GM21528 (cell line): ENCODE results near the gene COLEC12.
A peak's percentile ranks its signal among the peaks of the same experiment; 100 is the strongest.

Experiments used
- ATAC-seq: cut with Tn5 transposase; IDR thresholded peaks from one replicate; pipeline ENCODE4 v1.9.1; 2021; ENCODE audit warnings: mild to moderate bottlenecking, moderate library complexity; ENCODE audit not compliant: unreplicated experiment, low FRiP score

COLEC12 gene

DNA sequence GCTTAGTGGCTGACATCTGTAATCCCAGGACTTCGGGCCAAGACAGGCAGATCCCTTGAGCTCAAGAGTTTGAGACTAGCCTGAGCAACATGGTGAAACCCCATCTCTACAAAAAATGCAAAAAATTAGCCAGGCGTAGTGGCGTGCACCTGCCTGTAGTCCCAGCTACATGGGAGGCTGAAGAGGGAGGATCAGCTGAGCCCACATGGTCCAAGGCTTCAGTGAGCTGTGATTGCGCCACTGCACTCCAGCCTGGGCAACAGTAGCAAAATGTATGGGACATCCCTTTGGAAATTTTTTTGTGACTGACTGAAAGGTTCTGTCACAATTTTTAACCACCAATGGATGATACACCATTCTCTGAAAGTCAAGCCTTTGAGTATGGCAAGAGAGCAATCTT is 6.3 kb upstream of the COLEC12 start:
- no peak for ATAC-seq

DNA sequence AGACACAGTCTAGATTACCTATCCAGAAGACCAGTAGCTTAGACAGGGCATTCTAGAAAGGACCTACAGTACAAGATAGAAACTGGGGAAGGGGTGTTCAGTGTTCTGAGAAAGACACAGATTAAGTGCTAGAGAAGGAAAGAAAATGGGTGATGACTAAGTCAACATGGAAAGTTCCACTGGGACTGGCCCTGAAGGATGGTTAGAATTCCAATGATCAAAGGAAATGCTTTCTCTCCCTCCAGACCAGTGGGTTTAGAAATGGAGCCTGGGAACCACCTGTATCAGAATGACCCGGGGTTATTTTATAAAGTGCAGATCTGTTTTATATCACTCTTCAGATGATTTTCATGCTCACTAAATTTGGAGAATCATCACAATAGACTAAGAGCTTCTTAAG is 5.8 kb upstream of the COLEC12 start:
- no peak for ATAC-seq

DNA sequence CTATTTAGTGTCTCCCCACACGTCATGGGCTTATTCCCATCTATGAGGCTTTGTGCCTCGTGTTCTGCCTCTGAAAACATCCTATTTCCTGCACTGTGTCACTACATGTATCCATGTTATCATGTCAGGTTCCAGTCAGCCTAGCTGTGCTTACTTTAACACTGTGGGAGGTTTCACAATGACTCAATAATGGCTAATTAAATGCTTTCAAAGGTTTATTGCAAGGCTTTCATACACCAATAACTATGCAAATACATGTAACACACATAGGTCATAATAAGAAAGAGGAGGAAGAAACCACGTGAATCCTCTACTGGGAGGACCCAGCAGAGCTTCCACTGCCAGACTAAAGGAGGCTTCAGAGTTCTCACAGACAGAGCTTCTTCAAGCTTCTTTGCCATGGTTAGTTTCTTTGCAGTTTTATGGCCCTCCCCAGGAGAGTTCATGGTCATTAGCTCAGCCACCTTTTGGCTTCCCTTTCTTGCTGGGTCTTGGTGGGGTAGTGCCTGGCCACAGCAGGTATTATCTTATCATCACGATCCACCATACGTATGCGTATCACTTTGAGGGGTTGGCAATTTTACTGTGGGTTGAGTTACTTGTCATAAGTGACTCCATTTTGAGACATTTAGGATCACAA is 5.1 kb upstream of the COLEC12 start:
- peak; percentile 86 for ATAC-seq

DNA sequence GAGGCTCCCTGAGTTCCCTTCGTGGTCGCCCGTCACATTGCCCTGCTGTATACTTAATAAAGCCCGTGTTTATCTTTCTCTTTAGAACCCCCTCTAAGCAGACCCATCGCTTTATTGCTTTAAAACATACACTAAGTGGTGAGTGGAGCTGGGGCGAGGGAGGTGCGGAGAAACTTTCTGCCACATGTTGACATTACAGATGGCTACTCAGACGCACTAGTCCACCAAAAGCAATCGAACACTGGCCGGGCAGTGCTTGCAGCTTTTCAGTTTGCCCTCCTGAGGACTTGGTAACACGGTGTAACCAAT is 859 bp upstream of the COLEC12 start:
- no peak for ATAC-seq

DNA sequence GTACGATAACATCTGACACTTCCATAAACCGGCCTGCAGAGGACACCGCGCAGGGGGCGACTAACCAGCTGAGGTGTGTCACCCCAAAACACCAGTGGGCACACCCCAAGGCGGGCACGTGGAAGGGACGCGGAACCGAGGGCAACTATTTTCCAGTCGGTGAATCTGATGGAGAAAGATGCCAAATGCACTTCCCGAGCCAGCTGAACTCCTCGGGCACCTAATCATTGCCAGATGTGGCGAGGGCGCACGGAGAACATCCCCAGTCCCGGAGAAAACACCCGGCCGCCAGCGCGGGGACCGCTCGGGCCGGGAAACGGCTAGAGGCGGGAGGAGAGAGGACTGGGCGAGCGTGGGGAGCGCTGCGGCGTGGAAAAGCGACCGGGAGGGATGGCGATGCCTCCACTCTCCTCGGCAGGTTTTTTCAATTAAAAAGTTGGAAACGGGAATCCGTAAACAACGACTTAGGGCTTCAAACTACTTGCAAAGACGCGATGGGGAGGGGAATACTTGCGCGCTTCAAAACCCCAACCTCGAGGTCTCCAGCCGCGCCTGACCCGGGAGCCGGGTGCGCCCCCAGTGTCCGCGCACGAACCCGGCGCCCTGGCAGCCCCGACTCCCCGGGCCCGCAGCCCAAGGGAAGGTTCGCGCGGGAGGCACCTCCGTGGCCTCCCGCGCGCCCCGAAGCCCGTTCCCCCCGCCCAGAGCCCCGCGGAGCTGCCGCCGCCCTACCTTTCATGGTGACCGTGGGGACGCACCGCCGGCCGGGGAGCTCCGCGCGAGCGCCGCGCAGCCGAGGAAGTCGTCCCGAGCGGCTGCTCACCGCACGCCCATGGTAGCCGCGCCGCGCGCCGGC is 497 bp downstream of the COLEC12 start:
- no peak for ATAC-seq

DNA sequence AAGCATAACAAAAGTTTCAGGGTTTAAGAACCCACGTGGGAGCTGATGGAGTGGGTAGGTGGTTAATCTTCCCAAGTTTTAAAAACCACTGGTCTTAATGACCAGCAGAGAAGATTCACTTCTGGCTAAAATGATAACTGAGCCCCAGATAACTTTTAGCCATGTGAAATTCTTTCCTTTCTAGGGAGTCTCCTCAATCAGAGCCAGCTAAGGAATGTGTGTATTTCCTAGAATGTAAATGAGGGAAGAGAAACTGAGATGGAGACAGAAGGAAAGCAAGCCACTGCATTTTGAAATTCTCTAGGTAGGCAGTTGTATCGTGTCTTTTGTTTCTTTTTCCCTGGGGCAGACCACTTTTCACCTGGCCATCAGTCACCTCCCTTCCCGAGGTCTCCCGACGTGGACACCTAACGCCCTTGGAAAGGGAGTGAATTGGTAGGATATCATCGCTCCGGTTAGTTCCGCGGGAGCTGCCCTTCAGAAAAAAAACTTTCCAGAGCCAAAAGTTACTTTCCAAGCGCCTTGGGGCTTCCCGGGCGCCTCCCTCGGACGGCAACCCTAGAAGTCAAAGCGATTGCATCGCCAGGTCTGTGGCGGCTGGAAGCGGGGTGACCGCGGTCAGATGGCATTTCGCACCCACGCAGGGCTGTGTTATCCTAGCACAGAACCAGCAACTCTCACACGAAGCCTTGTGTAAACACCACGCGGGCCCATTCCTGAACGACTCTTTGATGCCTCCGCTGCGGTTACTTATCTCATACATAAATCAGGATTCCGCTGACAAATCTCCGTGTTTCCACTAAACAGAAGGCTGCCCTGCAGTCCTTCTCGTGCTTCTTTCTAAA is 1.3 kb downstream of the COLEC12 start:
- no peak for ATAC-seq

DNA sequence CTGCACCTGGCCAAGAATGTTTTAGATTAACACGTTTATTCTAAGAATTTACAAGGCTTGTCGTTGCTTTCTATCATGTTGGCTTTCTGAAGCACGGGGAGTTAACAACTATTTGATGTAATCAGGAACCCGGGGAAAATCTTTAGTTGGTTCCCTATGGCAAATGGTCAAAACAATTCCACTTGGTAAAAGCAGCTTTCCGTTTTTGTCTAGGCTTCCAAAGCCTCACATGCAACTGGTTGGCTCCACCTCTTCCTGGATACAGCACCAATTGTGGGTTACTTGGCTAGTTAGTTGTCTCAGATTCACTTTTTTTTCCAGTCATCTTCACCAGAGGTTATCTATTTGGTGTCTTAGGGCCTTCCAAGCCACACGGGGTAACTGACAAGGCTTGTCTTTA is 2.8 kb downstream of the COLEC12 start:
- no peak for ATAC-seq

DNA sequence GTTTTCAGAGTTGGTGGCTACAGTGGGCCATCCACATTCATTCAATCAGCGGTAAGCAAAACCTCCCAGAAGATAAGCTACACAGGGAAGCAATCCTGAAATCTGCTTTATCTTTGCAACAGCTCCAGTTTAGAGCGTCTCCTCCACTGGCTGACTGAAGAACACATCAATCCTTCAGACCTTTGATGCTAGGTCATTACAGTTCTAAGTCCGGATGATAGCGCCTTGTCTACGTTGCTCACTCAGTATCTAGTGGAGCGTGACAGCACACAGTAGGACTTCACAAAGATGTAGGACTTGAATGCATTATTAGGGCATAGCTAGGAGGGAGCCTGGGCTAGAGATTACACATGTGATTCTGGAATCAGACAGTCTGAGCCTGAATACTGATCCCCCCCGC is 5.0 kb downstream of the COLEC12 start:
- ATAC-seq = no peak

DNA sequence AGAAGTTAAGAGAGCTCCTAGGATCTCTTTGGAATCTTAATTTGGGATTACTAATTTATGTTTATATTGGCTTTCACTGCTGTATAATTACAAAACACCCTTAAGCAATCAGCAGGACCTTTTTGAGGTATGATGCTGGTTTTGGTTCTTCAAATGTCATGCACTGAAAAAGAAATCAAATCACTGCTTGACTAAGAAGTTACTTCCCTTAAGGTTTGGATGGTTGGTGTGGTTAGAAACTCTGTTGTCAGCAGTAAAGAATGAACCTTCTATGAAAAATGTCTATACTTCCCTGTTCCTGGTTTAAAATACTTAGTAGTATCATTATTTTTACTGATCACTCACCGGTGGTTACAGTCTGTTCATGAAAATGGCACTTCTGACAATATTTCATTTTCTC is 5.5 kb downstream of the COLEC12 start:
- ATAC-seq = no peak

DNA sequence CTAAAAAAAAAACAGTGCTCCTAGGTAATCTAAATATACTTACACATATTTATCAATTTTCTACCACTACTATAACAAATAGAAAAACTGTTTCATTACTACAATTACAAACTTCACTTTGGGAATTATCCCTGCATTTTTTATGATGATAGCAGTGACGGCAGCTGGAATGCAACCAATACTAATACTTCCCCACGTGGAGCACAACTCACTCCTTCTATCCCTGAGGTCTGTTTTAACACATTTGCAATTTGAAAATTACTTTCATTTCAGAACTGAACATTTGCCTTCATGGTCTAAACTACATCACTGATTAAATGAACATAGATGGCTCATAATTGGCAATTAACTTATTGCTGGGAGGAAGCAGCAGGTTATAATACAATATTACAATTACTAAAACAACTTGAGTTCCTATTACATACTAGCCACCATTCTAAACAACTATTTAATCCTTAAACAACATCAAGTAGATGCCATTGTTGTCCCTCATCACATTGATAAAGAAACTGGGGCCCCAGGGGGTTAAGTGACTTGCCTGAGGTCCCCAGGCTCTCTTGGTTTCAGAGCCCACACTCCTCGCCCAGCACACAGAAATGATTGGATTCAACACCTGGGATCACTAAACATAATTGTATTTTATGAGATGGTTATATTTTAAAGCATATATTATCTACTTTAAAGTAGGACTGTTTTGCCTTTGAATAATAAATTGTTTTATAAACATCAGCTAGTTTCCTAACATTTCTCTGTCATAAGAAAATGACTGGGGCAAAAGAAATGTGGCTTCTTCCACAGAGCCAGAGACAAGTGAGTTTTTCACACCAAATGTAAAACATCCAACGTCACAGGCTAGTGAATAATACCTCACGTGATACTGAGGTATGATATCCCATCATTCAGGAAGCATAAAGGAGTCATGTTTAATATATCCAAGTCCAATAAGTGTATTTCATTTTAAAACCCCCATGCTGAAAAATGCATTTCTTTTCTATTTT is 6.2 kb downstream of the COLEC12 start:
- ATAC-seq = no peak

DNA sequence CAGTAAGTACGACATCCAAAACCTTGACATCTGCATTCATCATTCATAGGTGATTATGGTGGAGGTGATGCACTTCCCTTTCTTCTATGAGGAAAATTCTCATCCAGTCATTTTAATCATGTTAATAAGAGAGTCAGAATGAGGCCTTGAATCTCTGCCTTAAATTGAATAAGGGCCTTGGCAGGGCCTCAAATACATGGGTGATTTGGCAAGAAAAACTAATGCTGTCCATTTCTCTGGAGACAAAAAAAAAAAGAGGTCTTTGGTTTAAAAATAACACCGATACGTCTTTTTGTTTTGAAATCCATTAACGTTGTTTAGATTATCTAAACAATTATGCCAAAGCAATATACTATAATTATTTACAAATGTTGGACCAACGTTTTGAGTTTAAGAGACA is 8.1 kb downstream of the COLEC12 start:
- ATAC-seq = no peak

DNA sequence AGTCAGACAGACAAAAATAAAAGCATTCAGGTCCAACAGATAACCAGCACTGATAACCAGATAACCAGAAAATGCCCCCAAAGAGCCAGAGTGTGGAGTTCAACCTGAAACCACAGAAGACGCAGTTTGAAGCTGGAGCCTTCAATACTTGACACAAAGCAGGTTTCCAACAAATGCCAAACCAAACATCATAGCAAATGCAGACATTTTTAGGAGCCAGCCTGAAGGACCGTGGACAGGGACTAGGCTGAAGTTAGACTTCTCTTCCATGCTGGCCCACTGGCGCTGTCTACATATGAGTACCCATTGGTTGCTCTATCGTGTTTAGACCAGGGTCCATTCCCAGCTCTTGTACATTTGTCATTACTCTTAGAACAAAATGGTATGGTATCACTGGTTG is 9.9 kb downstream of the COLEC12 start:
- ATAC-seq = no peak

DNA sequence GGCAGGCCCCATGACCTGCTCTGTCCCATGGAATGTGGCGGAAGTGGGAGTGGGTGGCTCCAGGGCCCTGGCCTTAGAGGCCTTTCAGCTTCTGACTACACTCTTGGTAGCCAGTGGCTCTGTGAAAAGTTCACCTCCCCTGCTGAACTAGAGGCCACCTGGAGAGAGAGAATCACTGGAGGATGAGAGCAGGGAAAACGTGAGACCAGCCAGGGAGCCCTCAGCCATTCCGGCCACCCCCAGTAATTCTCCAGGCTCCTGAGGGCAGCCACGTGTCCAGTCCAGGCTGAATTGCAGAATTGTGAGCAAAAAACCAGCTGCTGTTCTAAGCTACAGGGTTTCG is 10.5 kb downstream of the COLEC12 start:
- ATAC-seq = no peak

DNA sequence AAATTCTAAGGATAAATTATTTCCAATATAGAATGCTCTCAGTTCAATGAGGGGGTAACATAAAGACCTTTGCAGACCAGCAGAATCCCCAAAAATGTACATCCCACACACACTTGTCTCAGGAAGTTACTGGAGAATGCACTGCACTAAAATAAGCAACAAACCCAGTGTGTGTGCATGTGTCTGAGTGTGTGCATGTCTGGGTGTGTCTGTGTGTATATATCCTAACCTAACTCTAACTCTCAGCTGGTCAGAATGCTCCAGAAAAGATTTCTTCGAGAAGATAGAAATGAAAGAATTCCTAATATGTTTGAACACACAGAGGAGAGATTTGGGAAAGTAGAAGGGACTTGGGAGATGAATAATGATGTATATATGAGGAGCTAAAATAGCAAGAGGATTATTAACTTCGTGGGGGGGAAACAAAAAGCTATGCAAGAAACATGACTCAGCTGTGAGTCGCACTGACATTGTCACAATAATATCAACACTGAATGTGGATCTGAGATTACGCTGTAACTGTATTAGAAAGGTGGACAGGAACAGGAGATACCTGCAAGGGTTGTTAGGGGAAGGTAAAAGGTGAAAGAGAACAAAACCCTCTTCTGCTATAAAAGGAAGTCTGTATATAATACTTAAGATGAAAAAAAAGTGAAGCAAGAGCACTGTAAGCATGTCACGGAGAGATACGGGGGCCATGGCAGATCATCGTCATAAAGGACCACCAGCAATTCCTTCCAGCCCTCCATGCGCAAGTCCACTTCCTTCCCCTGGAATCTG is 11.1 kb downstream of the COLEC12 start:
- ATAC-seq = no peak

DNA sequence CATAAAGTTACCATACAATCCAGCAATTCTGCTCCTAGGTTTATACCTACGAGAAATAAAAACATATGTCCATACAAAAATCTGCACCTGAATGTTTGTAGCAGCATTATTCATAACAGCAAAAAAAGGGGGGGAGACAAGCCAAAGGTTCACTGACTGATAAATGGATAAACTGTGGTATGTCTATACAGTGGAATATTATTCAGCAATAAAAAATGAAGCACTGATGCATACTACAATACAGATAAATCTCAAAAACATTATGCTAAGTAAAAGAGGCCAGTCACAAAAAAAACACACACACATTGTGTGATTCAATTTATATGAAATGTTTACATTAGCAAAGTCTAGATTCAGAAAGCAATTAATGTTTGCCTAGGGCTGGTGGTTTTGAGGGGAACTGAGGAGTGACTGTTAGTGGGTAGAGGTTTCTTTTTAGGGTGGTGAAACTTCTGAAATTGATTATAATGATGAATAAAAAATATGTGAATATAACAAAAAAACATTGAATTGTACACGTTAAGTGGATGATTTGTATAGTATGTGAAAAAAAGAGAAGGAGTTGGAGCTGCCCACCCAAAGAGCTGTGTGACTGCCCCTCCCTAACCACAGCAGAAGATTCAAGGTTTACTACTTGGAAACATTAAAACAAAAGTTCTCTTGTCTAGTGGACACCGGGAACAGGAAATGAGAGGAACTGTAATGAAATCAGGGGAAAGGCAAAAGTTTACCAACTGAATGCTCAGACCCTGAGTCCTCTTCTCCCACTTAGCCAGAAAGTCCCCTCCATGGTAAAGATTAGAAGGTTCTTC is 13.4 kb downstream of the COLEC12 start:
- ATAC-seq = no peak

DNA sequence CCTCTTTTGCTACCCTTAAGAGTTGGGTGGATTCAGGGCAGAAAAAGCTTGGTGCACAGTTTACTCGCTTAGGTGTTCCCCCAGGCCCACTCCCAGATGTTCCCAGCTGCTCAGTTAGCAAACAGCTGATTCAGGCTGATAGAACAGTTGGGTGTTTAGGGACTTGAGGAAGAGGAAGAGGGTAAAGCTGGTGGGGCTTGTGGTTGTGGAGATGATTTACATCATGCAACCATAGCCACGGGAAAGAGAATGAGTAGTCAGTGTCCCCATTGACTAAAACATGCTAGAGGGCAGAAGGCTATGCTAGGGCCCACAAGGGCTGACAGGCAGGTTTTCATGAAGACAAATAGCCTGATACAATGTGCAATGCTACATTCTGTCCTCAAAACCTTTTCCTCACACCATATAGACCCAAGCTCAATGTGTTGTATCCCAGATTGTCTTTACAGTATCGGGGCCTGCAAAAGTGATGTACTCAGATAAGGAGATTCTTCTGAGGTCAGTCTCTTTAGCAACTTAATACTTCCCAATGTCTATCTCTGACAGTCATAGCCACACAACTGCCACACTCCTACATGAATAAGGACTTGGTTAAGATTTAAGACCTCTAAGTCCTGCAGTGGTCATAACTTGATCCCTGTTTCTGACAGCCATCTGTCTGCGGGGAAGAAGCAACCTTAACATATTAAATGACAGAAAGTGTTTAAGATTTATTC is 15.6 kb downstream of the COLEC12 start:
- peak; percentile 58 for ATAC-seq

DNA sequence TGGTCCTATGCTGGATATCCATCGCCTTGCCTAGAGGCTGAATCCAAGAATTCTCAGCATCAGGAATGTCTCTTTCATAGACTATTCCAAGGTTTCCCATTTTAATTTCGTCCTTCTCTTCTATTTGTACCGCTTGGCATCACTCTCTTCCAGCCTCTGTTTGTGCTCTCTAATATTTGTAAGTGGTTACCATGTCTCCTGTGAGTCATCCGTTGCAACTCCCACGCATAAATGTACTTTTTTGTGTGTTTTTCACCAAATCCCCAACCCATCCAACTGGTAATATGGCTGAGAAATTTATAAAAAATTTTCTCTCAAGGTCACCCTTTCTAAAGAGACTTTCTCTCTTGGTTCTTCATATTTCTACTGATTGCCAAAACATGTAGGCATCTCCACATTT is 21.8 kb downstream of the COLEC12 start:
- ATAC-seq = no peak

DNA sequence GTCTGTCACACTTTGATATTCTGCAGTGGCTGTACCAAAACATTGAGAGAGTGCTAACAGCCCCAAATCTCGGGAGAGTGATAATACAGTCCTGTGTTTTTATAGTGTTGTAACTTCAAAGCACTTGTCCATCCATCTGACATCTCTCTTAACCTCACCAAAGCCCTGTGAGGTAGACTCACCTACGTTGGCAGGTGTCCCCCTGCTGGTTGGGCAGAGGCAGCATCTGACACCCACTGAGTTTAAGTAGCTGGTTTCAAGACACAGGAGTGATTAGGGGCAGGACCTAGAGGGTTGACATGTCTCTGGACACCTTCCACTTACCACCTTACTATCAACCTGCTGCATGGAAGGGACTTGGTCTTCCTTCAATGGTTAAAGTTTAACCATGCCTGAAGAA is 22.9 kb downstream of the COLEC12 start:
- ATAC-seq = no peak
